Endothelial cell of umbilical vein (primary cell): ENCODE data around the gene RPL18. TPM values are rescaled to one million over a fixed set of nuclear protein-coding genes. Genes with fewer than 3 reads are reported as not detected.

Experiments used
- BruUV-seq: library from RNA; stranded (reverse); fragments of 400-500 nt; replicated peaks from 2 replicates; lab custom pipeline; 2021; lab: Mats Ljungman, UMichigan
- CTCF ChIA-PET: fragments of 300-600, 350-600 bp; sonication (Branson Sonifier 250); formaldehyde crosslinking; loops from one replicate; lab custom pipeline; 2021; ENCODE audit warnings: antibody characterized with exemption, inconsistent platforms; lab: Charles Lee
- POLR2A ChIA-PET: fragments of 300-600, 350-600 bp; sonication (Branson Sonifier 250); formaldehyde crosslinking; loops from one replicate; lab custom pipeline; 2021; ENCODE audit warnings: antibody characterized with exemption, inconsistent platforms; lab: Charles Lee
- DNase-seq: peaks from one replicate; pipeline ENCODE4 v3.0.0-alpha.2; 2011; ENCODE audit warnings: low read depth, low spot score
- FAIRE-seq: peaks from 2 replicates; lab custom pipeline; 2011; peaks lifted over from hg19 to GRCh38; lab: Jason Lieb, UNC
- H2AFZ ChIP-seq: 2 replicates; pipeline ENCODE4 v1.6.0; 2012; ENCODE audit warnings: low read depth, low read length, control low read depth, inconsistent platforms
- H3K27ac ChIP-seq: 2 replicates; pipeline ENCODE4 v1.5.1; 2011; ENCODE audit warnings: low read depth, mild to moderate bottlenecking, control low read depth, low read length, moderate library complexity; ENCODE audit not compliant: insufficient read depth
- H3K27me3 ChIP-seq, 2 experiments: 2 replicates each; pipeline versions ENCODE4 v1.6.0 to v1.6.1; 2011; ENCODE audit warnings: low read length in 2 of 2, mixed read lengths in 1 of 2; ENCODE audit not compliant: control insufficient read depth in 2 of 2, insufficient read depth in 2 of 2
- H3K36me3 ChIP-seq, 2 experiments: 2 replicates in 1 of 2; 3 replicates in 1 of 2; pipeline ENCODE4 v1.5.1; 2011; ENCODE audit warnings: low read length in 2 of 2, mild to moderate bottlenecking in 1 of 2, moderate library complexity in 1 of 2; ENCODE audit not compliant: control insufficient read depth in 2 of 2, insufficient read depth in 2 of 2; ENCODE audit errors: extremely low read depth in 1 of 2
- H3K4me1 ChIP-seq: 3 replicates; pipeline ENCODE4 v1.5.1; 2011; ENCODE audit warnings: mild to moderate bottlenecking, low read length; ENCODE audit not compliant: control insufficient read depth, insufficient read depth; ENCODE audit errors: extremely low read depth
- H3K4me2 ChIP-seq: 2 replicates; pipeline ENCODE4 v1.6.1; 2011; ENCODE audit warnings: low read length, control low read depth, mixed read lengths; ENCODE audit not compliant: insufficient read depth
- H3K4me3 ChIP-seq, 3 experiments: fragments of 200-600 bp in 1 of 3; sonication (generic), shearing (Covaris generic) in 1 of 3; replicated peaks in 1 of 3; 2 replicates each; pipeline ENCODE4 v1.5.1; 2011 to 2016; ENCODE audit warnings: control low read depth in 3 of 3, low read length in 3 of 3, mild to moderate bottlenecking in 2 of 3, inconsistent platforms in 1 of 3, low read depth in 1 of 3, moderate library complexity in 1 of 3; ENCODE audit not compliant: insufficient read depth in 1 of 3
- H3K79me2 ChIP-seq: 2 replicates; pipeline ENCODE4 v1.6.0; 2012; ENCODE audit warnings: low read length, inconsistent platforms; ENCODE audit not compliant: control insufficient read depth, insufficient read depth
- H3K9ac ChIP-seq: replicated peaks from 2 replicates; pipeline ENCODE3; 2011; ENCODE audit warnings: low read length, control low read depth; ENCODE audit not compliant: insufficient read depth; ENCODE audit errors: extremely low read depth
- H3K9me1 ChIP-seq: replicated peaks from 3 replicates; pipeline ENCODE4 v1.6.0; 2011; ENCODE audit warnings: mild to moderate bottlenecking, low read length; ENCODE audit not compliant: control insufficient read depth, insufficient read depth; ENCODE audit errors: extremely low read depth
- H3K9me3 ChIP-seq: replicated peaks from 2 replicates; pipeline ENCODE4 v1.5.1; 2012; ENCODE audit warnings: low read length, inconsistent platforms; ENCODE audit not compliant: control insufficient read depth, insufficient read depth
- H4K20me1 ChIP-seq: replicated peaks from 2 replicates; pipeline ENCODE3; 2011; ENCODE audit warnings: mild to moderate bottlenecking, low read length; ENCODE audit not compliant: control insufficient read depth, insufficient read depth; ENCODE audit errors: extremely low read depth
- FOS ChIP-seq: IDR thresholded peaks from 2 replicates; pipeline ENCODE4 v1.6.1; 2011; ENCODE audit warnings: mild to moderate bottlenecking, low read length, moderate library complexity, borderline replicate concordance; ENCODE audit not compliant: insufficient read depth
- JUN ChIP-seq: IDR thresholded peaks from 2 replicates; pipeline ENCODE4 v1.6.1; 2011; ENCODE audit warnings: borderline replicate concordance, low read depth; ENCODE audit not compliant: insufficient read length, insufficient read depth
- MYC ChIP-seq: IDR thresholded peaks from one replicate; pipeline ENCODE4 v1.6.1; 2011; ENCODE audit warnings: mild to moderate bottlenecking, low read depth, low read length
- POLR2AphosphoS5 ChIP-seq: IDR thresholded peaks from 2 replicates; pipeline ENCODE4 v1.6.1; 2012; ENCODE audit warnings: low read depth, mild to moderate bottlenecking, control low read depth, low read length, moderate library complexity; ENCODE audit not compliant: insufficient read depth
- dilution Hi-C: fragments of 300-500 bp; cut with MboI; formaldehyde crosslinking; loops from one replicate; pipeline ENCODE4 v1.15.0; 2019; ENCODE audit warnings: low sequenced_read_pairs; ENCODE audit not compliant: extremely low pct_ligation_motif_present
- intact Hi-C: fragments of 100-400 bp; cut with micrococcal nuclease; formaldehyde crosslinking; loops from one replicate; pipeline ENCODE4 v1.10.0; 2022
- polyA plus RNA-seq, 4 experiments: library from polyadenylated mRNA; depleted of rRNA in 3 of 4; stranded (reverse) in 3 of 4; unstranded in 1 of 4; fragments of >200 nt; gene quantifications; 2 replicates each; pipeline versions ENCODE4 v1.2.1 to v1.2.3, GENCODE V29; 2011 to 2012; ENCODE audit warnings: missing spikeins in 1 of 4
- total RNA-seq: library from RNA; stranded (reverse); gene quantifications from 2 replicates; pipeline ENCODE4 v1.2.3, GENCODE V29; 2021
- TF ChIP-seq, protein P1 (sequence below), 2 donors: IDR thresholded peaks; 1 replicate in 1 of 2; 2 replicates in 1 of 2; pipeline ENCODE4 v1.5.1; 2011; ENCODE audit warnings: low read length in 2 of 2, mild to moderate bottlenecking in 2 of 2, moderate library complexity in 2 of 2, control low read depth in 1 of 2, inconsistent platforms in 1 of 2, low read depth in 1 of 2; ENCODE audit not compliant: insufficient read depth in 1 of 2; ENCODE audit errors: extremely low read depth in 1 of 2
- TF ChIP-seq, protein P2 (sequence below): IDR thresholded peaks from 2 replicates; pipeline ENCODE4 v1.6.1; 2011; ENCODE audit not compliant: insufficient read depth, insufficient read length

Gene RPL18
- total and polyA plus RNA-seq, 2 donors (not counting 3 experiments of a cell fraction or from before 2014, with no cell fraction given): 1,407 to 2,154 TPM

- ChIA-PET POLR2A (no interaction called here), CTCF (interaction anchor here (1.3 to 2.7 kb wide), 15 partner anchors 9 to 198 kb away, joined by 3 to 41 read pairs (median 12); partner anchors contain the start of genes HSD17B14 and NTN5)
- no peaks in the 10 kb centered on the region for H4K20me1 ChIP-seq
- peak overlapping the region; percentile 72 for H3K4me2 ChIP-seq
- H3K27me3 ChIP-seq: peaks cover 0 to 2% of the 10 kb centered on the region in 2 experiments
- no peaks in the 10 kb centered on the region for H3K9me1 ChIP-seq
- FAIRE-seq (peak; percentile 85), DNase-seq (no peak)
- dilution Hi-C loops: no loop called here
- H3K79me2 ChIP-seq: no peaks in the 10 kb centered on the region
- H3K36me3 ChIP-seq: no peaks in the 10 kb centered on the region
- H3K9me3 ChIP-seq: no peaks in the 10 kb centered on the region
- H3K4me3 ChIP-seq: no peak overlapping the region
- BruUV-seq: no TSS peak
- no peak overlapping the region for H2AFZ ChIP-seq
- H3K4me1 ChIP-seq: peaks cover 9% of the 10 kb centered on the region
- no peak overlapping the region for H3K27ac ChIP-seq
- TF ChIP-seq, protein P1, sequence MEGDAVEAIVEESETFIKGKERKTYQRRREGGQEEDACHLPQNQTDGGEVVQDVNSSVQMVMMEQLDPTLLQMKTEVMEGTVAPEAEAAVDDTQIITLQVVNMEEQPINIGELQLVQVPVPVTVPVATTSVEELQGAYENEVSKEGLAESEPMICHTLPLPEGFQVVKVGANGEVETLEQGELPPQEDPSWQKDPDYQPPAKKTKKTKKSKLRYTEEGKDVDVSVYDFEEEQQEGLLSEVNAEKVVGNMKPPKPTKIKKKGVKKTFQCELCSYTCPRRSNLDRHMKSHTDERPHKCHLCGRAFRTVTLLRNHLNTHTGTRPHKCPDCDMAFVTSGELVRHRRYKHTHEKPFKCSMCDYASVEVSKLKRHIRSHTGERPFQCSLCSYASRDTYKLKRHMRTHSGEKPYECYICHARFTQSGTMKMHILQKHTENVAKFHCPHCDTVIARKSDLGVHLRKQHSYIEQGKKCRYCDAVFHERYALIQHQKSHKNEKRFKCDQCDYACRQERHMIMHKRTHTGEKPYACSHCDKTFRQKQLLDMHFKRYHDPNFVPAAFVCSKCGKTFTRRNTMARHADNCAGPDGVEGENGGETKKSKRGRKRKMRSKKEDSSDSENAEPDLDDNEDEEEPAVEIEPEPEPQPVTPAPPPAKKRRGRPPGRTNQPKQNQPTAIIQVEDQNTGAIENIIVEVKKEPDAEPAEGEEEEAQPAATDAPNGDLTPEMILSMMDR (IDR thresholded peaks at IDR 0.05; ENCODE audit: extremely low read depth in 1 of 2, insufficient read depth in 1 of 2, low read depth in 1 of 2, low read length in 2 of 2): no peak
- TF ChIP-seq FOS: no peak
- TF ChIP-seq, protein P2, sequence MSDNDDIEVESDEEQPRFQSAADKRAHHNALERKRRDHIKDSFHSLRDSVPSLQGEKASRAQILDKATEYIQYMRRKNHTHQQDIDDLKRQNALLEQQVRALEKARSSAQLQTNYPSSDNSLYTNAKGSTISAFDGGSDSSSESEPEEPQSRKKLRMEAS: no peak
- TF ChIP-seq JUN: no peak
- TF ChIP-seq MYC: no peak
- no peak for TF ChIP-seq POLR2AphosphoS5
- no peak overlapping the region for H3K9ac ChIP-seq
- intact Hi-C loops: loop anchor here (1.0 to 2.0 kb wide), 7 partner anchors 8 to 196 kb away; no protein-coding TSS in a partner anchor
Observed at GRCh38 chr19:48646722-48647216, 27.8 kb upstream of the RPL18 start.
